WTC11 (cell line): ENCODE data around the gene SRD5A2.

ENCODE experiments used
- CREB1 ChIP-seq: sonication (generic); formaldehyde crosslinking; IDR thresholded peaks from 2 replicates; pipeline ENCODE4 v1.8.0; 2023; ENCODE audit warnings: mild to moderate bottlenecking, missing genetic modification reagents
- RELA ChIP-seq: sonication (generic); formaldehyde crosslinking; IDR thresholded peaks from 2 replicates; pipeline ENCODE4 v1.8.1; 2022; ENCODE audit warnings: missing genetic modification reagents, mild to moderate bottlenecking, borderline replicate concordance
- SMAD3 ChIP-seq: sonication (generic); formaldehyde crosslinking; IDR thresholded peaks from 2 replicates; pipeline ENCODE4 v1.8.0; 2022; ENCODE audit warnings: missing genetic modification reagents, mild to moderate bottlenecking, borderline replicate concordance
- TP53 ChIP-seq: sonication (generic); formaldehyde crosslinking; IDR thresholded peaks from 2 replicates; pipeline ENCODE4 v1.8.1; 2023; ENCODE audit warnings: mild to moderate bottlenecking, missing genetic modification reagents
- TF ChIP-seq, protein P1 (sequence below): sonication (generic); formaldehyde crosslinking; IDR thresholded peaks from 2 replicates; pipeline ENCODE4 v1.8.1; 2023; ENCODE audit warnings: mild to moderate bottlenecking, missing genetic modification reagents, moderate library complexity
- TF ChIP-seq, protein P2 (sequence below): fragments of 200-600 bp; IDR thresholded peaks from 2 replicates; pipeline ENCODE4 v1.8.0; 2022; ENCODE audit warnings: antibody characterized with exemption
- TF ChIP-seq, protein P3 (sequence below): sonication (generic); formaldehyde crosslinking; conservative IDR thresholded peaks from 2 replicates; pipeline ENCODE4 v1.8.1; 2022; ENCODE audit warnings: mild to moderate bottlenecking, missing genetic modification reagents
- TF ChIP-seq, protein P4 (sequence below): sonication (generic); formaldehyde crosslinking; IDR thresholded peaks from 2 replicates; pipeline ENCODE4 v1.8.1; 2022; ENCODE audit warnings: mild to moderate bottlenecking, moderate library complexity, missing genetic modification reagents

DNA sequence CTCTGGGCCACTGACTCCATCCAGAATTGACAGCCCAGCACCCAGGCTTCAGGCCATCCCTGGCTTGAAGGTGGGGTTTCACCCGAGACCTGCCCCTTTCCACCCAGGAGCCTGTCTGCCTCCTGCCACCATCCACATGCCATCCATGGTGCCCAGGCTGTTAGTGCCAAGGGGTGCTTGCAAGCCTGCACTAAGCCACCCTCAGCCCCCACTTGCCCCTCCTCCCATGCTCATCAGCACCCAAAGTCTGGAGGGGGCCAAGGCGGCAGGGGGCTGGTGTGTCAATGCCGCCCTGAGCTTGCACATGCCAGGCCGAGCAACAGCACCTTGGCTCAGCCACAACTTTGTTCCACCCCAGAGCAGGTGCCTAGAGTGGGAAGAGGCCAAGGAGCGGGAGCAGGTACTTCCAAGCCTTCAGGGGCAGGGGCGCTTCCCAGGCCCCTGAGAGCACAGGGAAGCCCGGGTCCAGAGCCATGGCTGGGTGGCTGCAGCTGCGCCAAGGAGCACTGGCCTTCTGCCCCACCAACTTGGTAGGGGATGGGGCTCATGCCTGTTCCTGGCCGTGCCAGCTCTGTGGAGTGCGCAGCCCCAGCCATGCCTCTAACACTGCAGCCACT, 12.0 kb downstream of the SRD5A2 start:
- TF ChIP-seq, protein P1, sequence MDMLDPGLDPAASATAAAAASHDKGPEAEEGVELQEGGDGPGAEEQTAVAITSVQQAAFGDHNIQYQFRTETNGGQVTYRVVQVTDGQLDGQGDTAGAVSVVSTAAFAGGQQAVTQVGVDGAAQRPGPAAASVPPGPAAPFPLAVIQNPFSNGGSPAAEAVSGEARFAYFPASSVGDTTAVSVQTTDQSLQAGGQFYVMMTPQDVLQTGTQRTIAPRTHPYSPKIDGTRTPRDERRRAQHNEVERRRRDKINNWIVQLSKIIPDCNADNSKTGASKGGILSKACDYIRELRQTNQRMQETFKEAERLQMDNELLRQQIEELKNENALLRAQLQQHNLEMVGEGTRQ, result no peak
- no peak for TF ChIP-seq SMAD3 (CRISPR knock-in tag)
- TF ChIP-seq, protein P2, sequence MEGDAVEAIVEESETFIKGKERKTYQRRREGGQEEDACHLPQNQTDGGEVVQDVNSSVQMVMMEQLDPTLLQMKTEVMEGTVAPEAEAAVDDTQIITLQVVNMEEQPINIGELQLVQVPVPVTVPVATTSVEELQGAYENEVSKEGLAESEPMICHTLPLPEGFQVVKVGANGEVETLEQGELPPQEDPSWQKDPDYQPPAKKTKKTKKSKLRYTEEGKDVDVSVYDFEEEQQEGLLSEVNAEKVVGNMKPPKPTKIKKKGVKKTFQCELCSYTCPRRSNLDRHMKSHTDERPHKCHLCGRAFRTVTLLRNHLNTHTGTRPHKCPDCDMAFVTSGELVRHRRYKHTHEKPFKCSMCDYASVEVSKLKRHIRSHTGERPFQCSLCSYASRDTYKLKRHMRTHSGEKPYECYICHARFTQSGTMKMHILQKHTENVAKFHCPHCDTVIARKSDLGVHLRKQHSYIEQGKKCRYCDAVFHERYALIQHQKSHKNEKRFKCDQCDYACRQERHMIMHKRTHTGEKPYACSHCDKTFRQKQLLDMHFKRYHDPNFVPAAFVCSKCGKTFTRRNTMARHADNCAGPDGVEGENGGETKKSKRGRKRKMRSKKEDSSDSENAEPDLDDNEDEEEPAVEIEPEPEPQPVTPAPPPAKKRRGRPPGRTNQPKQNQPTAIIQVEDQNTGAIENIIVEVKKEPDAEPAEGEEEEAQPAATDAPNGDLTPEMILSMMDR, result no peak
- TF ChIP-seq, protein P3, sequence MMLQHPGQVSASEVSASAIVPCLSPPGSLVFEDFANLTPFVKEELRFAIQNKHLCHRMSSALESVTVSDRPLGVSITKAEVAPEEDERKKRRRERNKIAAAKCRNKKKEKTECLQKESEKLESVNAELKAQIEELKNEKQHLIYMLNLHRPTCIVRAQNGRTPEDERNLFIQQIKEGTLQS (CRISPR knock-in tag), result no peak
- no peak for TF ChIP-seq RELA
- TF ChIP-seq TP53 (CRISPR knock-in tag), result no peak
- no peak for TF ChIP-seq CREB1 (CRISPR knock-in tag)
- TF ChIP-seq, protein P4, sequence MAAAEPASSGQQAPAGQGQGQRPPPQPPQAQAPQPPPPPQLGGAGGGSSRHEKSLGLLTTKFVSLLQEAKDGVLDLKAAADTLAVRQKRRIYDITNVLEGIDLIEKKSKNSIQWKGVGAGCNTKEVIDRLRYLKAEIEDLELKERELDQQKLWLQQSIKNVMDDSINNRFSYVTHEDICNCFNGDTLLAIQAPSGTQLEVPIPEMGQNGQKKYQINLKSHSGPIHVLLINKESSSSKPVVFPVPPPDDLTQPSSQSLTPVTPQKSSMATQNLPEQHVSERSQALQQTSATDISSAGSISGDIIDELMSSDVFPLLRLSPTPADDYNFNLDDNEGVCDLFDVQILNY, result no peak
